ENCODE data around the gene SLC9B1.
"Not testable (repeated sequence)": the region's sequence is repeated elsewhere in the genome, so short reads cannot be mapped to it uniquely, and the experiment has no call there.

SLC9B1 gene

DNA sequence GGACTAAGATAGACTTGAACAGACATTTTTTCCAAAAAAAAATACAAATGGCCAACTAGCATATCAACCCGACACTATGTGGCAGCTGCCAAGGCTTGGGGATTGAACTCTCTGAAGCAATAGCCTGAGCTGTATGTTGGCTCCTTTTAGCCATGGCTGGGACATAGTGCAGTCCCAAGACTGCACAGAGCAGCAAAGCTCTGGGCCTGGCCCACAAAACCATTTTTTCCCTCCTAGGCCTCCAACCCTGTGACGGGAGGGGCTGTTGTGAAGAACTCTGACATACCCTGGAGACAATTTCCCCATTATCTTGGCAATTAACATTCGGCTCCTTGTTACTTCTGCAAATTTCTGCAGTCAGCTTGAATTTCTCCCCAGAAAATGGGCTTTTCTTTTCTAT is 100.6 kb downstream of the SLC9B1 start:
- TF ChIP-seq, protein P1, sequence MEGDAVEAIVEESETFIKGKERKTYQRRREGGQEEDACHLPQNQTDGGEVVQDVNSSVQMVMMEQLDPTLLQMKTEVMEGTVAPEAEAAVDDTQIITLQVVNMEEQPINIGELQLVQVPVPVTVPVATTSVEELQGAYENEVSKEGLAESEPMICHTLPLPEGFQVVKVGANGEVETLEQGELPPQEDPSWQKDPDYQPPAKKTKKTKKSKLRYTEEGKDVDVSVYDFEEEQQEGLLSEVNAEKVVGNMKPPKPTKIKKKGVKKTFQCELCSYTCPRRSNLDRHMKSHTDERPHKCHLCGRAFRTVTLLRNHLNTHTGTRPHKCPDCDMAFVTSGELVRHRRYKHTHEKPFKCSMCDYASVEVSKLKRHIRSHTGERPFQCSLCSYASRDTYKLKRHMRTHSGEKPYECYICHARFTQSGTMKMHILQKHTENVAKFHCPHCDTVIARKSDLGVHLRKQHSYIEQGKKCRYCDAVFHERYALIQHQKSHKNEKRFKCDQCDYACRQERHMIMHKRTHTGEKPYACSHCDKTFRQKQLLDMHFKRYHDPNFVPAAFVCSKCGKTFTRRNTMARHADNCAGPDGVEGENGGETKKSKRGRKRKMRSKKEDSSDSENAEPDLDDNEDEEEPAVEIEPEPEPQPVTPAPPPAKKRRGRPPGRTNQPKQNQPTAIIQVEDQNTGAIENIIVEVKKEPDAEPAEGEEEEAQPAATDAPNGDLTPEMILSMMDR (IDR thresholded peaks at IDR 0.05; ENCODE audit: low read depth, low read length) = no peak
- DNase-seq (ENCODE audit: low read depth in 2 of 2) = no peak
- H3K4me3 ChIP-seq (replicated peaks in 1 of 2; ENCODE audit: low read depth in 2 of 2, low read length in 2 of 2) = no peak overlapping the region

DNA sequence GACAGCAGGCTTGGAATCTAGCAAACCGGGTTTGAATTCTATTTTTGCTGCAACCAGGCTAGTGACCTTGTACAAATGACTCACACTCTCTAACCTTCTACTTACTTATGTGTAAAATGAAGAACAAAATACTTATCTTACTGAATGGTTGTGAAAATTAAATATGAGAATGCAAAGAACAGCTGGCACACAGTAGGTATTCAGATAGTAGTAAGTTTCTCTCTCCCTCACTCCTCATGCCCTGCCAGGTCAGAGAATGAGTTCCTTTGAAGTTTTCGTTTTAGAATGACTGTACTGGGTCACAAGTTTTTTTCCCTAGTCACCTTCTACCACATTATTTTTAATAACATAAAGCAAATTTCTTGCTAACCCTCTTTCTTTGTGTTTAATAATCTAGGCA is 117.7 kb downstream of the SLC9B1 start:
- no peak overlapping the region for H3K4me3 ChIP-seq (replicated peaks in 1 of 2; ENCODE audit: low read depth in 2 of 2, low read length in 2 of 2)
- no peak for DNase-seq (ENCODE audit: low read depth in 2 of 2)
- TF ChIP-seq, protein P1 (IDR thresholded peaks at IDR 0.05; ENCODE audit: low read depth, low read length) = no peak

DNA sequence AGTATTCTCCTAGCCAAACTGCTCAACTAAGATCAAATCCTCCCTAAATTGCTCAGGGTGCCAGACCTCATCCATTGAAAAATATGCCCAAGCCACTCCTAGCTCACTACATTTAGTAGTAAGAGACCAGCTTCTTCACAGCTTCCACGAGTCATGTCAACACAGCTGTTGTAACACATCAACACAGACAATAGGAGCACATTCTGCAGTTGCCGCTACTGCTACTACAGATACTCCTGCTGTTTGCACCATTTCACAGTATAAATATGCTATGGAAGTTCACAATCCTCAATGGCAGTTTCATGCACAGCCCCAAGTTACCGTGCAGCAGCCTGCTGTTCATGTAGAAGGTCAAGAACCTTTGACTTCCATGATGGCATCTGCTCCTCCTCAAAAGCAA is 121.9 kb downstream of the SLC9B1 start:
- not testable (repeated sequence) for DNase-seq (ENCODE audit: low read depth in 2 of 2); H3K4me3 ChIP-seq (replicated peaks in 1 of 2; ENCODE audit: low read depth in 2 of 2, low read length in 2 of 2)

DNA sequence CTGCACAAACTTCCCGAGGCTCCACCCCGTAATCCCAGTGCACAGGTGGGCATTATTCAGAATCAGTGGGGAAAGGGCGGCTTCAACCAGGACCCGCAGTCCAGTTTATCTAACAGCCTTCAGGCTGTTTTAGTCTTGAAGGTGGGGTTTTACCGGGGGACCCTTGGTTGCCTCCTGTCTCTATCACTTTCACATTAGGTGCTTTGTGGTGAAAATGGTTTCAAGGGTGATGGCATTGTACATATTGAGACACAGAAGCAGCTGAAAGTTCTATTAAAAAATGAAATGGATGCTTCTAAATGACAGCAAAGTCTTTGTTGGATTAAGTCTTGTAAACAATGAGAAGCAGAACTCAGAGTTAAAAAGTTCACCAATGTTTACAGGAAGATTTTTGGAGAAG is 123.0 kb downstream of the SLC9B1 start:
- not testable (repeated sequence) for DNase-seq (ENCODE audit: low read depth in 2 of 2); H3K4me3 ChIP-seq (replicated peaks in 1 of 2; ENCODE audit: low read depth in 2 of 2, low read length in 2 of 2)

DNA sequence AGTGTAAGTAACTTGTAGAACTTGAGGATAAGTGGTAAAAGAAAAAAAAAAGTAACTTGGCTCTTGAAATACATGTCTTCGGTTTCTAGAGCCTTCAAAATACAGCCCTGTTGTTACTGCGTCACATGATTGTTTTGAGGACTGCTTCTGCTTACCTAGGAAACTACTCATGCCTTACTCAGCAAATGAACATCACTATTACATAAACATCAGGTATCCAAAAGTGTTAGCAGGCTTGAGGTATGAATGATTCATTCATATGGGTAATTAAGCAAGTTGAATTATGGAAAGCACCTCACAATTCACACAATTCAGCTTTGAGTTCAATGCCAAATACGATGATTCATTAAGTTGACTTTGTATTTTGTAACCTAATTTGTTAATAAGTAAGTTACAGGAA is 129.6 kb downstream of the SLC9B1 start:
- not testable (repeated sequence) for DNase-seq (ENCODE audit: low read depth in 2 of 2); H3K4me3 ChIP-seq (replicated peaks in 1 of 2; ENCODE audit: low read depth in 2 of 2, low read length in 2 of 2)

DNA sequence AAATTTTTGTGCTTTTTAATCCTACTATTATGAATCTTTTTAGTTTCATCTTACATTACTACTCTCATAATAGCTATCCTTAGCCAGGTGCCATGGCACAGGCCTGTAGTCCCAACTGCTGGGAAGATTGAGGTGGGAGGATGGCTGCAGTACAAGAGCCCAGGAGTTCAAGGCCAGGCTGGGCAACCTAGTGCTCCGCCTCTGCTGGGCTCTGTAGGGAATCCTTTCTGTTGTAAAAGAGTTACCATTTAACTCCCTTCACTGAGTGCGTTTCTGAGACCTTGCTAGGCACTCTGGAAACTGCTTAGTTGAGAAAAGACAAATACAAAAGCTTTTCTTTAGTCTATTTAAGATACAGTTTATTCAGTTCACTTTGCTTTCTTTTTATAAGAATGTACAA is 130.9 kb downstream of the SLC9B1 start:
- DNase-seq (ENCODE audit: low read depth in 2 of 2) = not testable (repeated sequence)

DNA sequence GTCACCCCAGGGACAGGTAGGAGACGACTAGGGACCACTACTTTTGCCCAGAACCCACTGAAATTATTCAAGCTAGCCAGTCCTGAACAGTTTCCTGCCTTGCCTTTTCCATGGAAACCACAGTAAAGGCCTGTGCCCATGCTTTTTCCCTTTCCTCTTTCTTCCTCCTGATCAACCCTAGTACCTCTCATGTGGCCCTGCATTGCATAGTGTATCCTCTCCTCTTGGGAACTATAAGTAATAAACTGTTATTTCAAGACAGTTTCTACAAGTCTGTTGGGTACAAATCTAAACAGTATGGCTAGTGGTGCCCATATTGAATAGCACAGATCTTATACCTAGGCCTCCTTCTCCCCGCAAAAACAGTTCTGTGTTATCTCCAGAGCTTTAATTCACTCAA is 136.2 kb downstream of the SLC9B1 start:
- TF ChIP-seq, protein P1 (IDR thresholded peaks at IDR 0.05; ENCODE audit: low read depth, low read length) = no peak
- no peak for DNase-seq (ENCODE audit: low read depth in 2 of 2)
- H3K4me3 ChIP-seq (replicated peaks in 1 of 2; ENCODE audit: low read depth in 2 of 2, low read length in 2 of 2) = no peak overlapping the region

More for the DNA sequence above, 130.9 kb downstream of the SLC9B1 start:
- not testable (repeated sequence) for H3K4me3 ChIP-seq (replicated peaks in 1 of 2; ENCODE audit: low read depth in 2 of 2, low read length in 2 of 2)

DNA sequence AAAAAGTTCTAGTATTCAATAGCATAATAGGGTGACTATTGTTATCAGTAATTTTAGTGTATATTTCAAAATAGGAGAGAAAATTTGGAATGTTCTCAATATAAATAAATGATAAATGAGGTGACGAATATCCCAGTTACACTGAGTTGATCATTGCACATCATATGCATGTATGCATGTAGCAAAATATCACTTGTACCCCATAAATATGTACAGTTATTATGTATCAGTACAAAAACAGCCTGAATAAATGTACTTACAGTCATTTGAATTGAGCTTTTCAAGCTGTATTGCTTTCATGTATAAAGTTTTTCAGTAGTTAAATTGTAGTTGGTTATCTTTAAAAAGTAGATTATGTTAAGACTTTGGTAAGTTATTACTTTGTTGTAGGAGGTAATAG is 138.2 kb downstream of the SLC9B1 start:
- TF ChIP-seq, protein P1 (IDR thresholded peaks at IDR 0.05; ENCODE audit: low read depth, low read length) = no peak
- no peak for DNase-seq (ENCODE audit: low read depth in 2 of 2)

DNA sequence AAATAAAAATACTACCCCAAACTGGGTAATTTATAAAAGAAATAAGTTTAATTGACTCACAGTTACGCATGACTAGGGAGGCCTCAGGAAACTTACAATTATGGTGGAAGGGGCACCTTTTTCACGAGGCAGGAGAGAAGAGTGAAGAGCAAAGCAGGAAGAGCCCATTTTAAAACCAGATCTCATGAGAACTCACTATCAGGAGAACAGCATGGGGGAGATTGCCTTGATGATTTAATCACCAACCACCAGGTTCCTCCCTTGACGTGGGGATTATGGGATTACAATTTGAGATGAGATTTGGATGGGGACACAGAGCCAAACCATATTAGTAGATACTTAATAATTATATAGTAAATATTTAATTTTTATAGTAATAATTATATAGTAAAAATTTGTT is 140.6 kb downstream of the SLC9B1 start:
- TF ChIP-seq, protein P1 (IDR thresholded peaks at IDR 0.05; ENCODE audit: low read depth, low read length) = no peak
- no peak for DNase-seq (ENCODE audit: low read depth in 2 of 2)
- no peak overlapping the region for H3K4me3 ChIP-seq (replicated peaks in 1 of 2; ENCODE audit: low read depth in 2 of 2, low read length in 2 of 2)

More for the DNA sequence above, 138.2 kb downstream of the SLC9B1 start:
- H3K4me3 ChIP-seq (replicated peaks in 1 of 2; ENCODE audit: low read depth in 2 of 2, low read length in 2 of 2) = no peak overlapping the region

DNA sequence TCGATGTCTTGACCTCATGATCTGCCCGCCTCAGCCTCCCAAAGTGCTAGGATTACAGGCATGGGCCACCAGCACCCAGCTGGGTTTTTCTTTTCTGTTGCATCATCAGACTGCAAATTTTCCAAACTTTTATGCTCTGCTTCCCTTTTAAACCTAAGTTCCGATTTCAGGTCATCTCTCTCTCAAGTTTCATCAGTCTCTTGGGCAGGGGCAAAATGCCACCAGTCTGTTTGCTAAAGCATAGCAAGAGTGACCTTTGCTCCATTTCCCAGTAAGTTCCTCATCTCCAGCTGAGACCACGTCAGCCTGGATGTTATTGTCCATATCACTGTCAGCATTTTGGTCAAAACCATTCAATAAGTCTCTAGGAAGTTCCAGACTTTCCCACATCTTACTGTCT is 141.2 kb downstream of the SLC9B1 start:
- not testable (repeated sequence) for H3K4me3 ChIP-seq (replicated peaks in 1 of 2; ENCODE audit: low read depth in 2 of 2, low read length in 2 of 2)
- DNase-seq (ENCODE audit: low read depth in 2 of 2) = peak; percentile 26 to 47

DNA sequence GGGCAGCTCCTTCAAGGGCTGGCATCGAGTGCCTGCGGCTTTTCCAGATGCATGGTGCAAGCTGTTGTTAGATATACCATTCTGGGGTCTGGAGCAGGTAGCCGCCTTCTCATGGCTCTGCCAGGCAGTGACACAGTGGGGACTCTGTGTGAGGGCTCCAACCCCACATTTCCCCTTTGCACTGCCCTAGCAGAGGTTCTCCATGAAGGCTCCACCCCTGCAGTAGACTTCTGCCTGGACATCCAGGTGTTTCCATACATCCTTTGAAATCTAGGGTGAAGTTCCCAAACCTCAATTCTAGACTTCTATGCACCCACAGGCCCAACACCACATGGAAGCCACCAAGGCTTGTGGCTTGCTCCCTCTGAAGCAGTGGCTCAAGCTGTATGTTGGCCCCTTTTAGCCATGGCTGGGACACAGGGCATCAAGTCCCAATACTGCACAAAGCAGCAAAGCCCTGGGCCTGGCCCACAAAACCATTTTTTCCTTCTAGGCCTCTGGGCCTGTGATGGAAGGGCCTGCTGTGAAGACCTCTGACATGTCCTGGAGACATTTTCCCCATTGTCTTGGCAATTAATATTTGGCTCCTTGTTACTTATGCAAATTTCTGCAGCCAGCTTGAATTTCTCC is 141.9 kb downstream of the SLC9B1 start:
- H3K4me3 ChIP-seq (replicated peaks in 1 of 2; ENCODE audit: low read depth in 2 of 2, low read length in 2 of 2); DNase-seq (ENCODE audit: low read depth in 2 of 2): not testable (repeated sequence)

All from cardiac fibroblast (primary cell).